Prostate gland (tissue), 2 donors: Measurements from ENCODE around the gene KLHL24.
A peak's percentile ranks its signal among the peaks of the same experiment; 100 is the strongest.

ENCODE experiments used
- POLR2A ChIP-seq: fragments of 450-650 bp; IDR thresholded peaks from one replicate; pipeline ENCODE4 v1.6.1; 2016; ENCODE audit warnings: antibody characterized with exemption, mild to moderate bottlenecking
- POLR2AphosphoS5 ChIP-seq: sonication (generic); formaldehyde crosslinking; IDR thresholded peaks from one replicate; pipeline ENCODE4 v1.6.1; 2017; ENCODE audit warnings: antibody characterized with exemption
- TF ChIP-seq, protein P1 (sequence below), 4 experiments: fragments of 200-600 bp in 2 of 4; fragments of 450-650 bp in 2 of 4; sonication (generic) in 2 of 4; IDR thresholded peaks; 1 replicate in 3 of 4; 2 replicates in 1 of 4; pipeline ENCODE4 v1.5.1; 2016 to 2019; ENCODE audit warnings: antibody characterized with exemption in 4 of 4, mild to moderate bottlenecking in 2 of 4, moderate library complexity in 2 of 4

DNA sequence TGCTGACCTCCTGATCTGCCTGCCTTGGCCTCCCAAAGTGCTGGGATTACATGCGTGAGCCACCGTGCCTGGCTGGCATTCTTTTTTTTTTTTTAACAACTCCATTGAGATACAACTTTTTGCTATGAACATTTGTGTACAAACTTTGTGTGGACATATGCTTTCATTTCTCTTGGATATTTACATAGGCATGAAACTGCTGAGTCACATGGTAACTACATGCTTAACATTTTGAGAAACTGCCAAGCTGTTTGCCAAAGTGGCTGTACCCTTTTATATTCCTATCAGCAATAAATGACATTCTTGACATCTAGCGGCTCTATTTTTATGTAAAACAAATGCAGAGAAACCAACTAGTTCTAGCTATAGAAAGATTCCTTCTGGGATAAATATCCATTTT lies 53.5 kb downstream of the KLHL24 start:
- TF ChIP-seq, protein P1, sequence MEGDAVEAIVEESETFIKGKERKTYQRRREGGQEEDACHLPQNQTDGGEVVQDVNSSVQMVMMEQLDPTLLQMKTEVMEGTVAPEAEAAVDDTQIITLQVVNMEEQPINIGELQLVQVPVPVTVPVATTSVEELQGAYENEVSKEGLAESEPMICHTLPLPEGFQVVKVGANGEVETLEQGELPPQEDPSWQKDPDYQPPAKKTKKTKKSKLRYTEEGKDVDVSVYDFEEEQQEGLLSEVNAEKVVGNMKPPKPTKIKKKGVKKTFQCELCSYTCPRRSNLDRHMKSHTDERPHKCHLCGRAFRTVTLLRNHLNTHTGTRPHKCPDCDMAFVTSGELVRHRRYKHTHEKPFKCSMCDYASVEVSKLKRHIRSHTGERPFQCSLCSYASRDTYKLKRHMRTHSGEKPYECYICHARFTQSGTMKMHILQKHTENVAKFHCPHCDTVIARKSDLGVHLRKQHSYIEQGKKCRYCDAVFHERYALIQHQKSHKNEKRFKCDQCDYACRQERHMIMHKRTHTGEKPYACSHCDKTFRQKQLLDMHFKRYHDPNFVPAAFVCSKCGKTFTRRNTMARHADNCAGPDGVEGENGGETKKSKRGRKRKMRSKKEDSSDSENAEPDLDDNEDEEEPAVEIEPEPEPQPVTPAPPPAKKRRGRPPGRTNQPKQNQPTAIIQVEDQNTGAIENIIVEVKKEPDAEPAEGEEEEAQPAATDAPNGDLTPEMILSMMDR (IDR thresholded peaks at IDR 0.05): no peak
- TF ChIP-seq POLR2AphosphoS5 (peak; percentile 76), POLR2A (no peak)
